GM23248 (cell line): Measurements from ENCODE around the gene POLN. TPM values are rescaled to one million over a fixed set of nuclear protein-coding genes. Genes with fewer than 3 reads are reported as not detected.
A peak's percentile ranks its signal among the peaks of the same experiment; 100 is the strongest.

Experiments
- DNase-seq: peaks from one replicate; pipeline ENCODE4 v3.0.0-alpha.2; 2015
- H2AFZ ChIP-seq: fragments of 200-600 bp; sonication (generic); 2 replicates; pipeline ENCODE4 v1.6.1; 2016; ENCODE audit warnings: antibody characterized with exemption
- H3F3A ChIP-seq: fragments of 200-600 bp; sonication (generic); 2 replicates; pipeline ENCODE4 v1.6.1; 2016; ENCODE audit warnings: mild to moderate bottlenecking, antibody characterized with exemption, mixed run types; ENCODE audit not compliant: insufficient read depth
- H3K27ac ChIP-seq: fragments of 200-600 bp; sonication (generic); 2 replicates; pipeline ENCODE4 v1.5.1; 2016; ENCODE audit warnings: mild to moderate bottlenecking
- H3K27me3 ChIP-seq: fragments of 200-600 bp; sonication (generic); replicated peaks from 2 replicates; pipeline ENCODE4 v1.6.1; 2016; ENCODE audit warnings: mild to moderate bottlenecking; ENCODE audit not compliant: insufficient read depth
- H3K36me3 ChIP-seq: fragments of 200-600 bp; sonication (generic); 2 replicates; pipeline ENCODE4 v1.6.1; 2016; ENCODE audit warnings: low read depth, mild to moderate bottlenecking
- H3K4me1 ChIP-seq: fragments of 200-600 bp; sonication (generic); 2 replicates; pipeline ENCODE4 v1.6.1; 2016; ENCODE audit warnings: mild to moderate bottlenecking; ENCODE audit not compliant: insufficient read depth
- H3K4me2 ChIP-seq: fragments of 200-600 bp; sonication (generic); one replicate; pipeline ENCODE4 v1.6.1; 2016; ENCODE audit warnings: mild to moderate bottlenecking; ENCODE audit not compliant: unreplicated experiment
- H3K4me3 ChIP-seq: fragments of 200-600 bp; sonication (generic); 2 replicates; pipeline ENCODE4 v1.5.1; 2016; ENCODE audit warnings: mild to moderate bottlenecking
- H3K79me2 ChIP-seq: fragments of 200-600 bp; sonication (generic); 2 replicates; pipeline ENCODE4 v1.6.1; 2016; ENCODE audit warnings: mild to moderate bottlenecking; ENCODE audit not compliant: insufficient read depth
- H3K9ac ChIP-seq: fragments of 200-600 bp; sonication (generic); 2 replicates; pipeline ENCODE4 v1.6.1; 2016; ENCODE audit warnings: mild to moderate bottlenecking
- H3K9me2 ChIP-seq: fragments of 200-600 bp; sonication (generic); 2 replicates; pipeline ENCODE4 v1.6.1; 2016; ENCODE audit warnings: mixed run types, mild to moderate bottlenecking, moderate library complexity; ENCODE audit not compliant: insufficient read depth
- H3K9me3 ChIP-seq: fragments of 200-600 bp; sonication (generic); one replicate; pipeline ENCODE4 v1.6.1; 2017; ENCODE audit warnings: low read depth
- H4K20me1 ChIP-seq: fragments of 200-600 bp; sonication (generic); 2 replicates; pipeline ENCODE4 v1.6.0; 2016; ENCODE audit not compliant: insufficient read depth
- EZH2 ChIP-seq: fragments of 200-600 bp; sonication (generic); IDR thresholded peaks from 2 replicates; pipeline ENCODE4 v1.6.1; 2018; ENCODE audit warnings: antibody characterized with exemption, mild to moderate bottlenecking; ENCODE audit not compliant: insufficient read depth, poor library complexity, severe bottlenecking
- EZH2phosphoT487 ChIP-seq: fragments of 200-600 bp; sonication (generic); IDR thresholded peaks from 2 replicates; pipeline ENCODE4 v1.6.1; 2018; ENCODE audit warnings: antibody characterized with exemption, moderate library complexity, mild to moderate bottlenecking, low read depth; ENCODE audit not compliant: insufficient read depth
- WGBS, 2 experiments: methylation state at CpG; one replicate each; pipeline ENCODE4 v1.1.6; 2015 to 2017; ENCODE audit warnings: low lambda C conversion rate in 2 of 2, low coverage in 1 of 2; ENCODE audit errors: missing lambda C conversion rate in 2 of 2; 5-methylcytosine and 5-hydroxymethylcytosine counted together
- in situ Hi-C: fragments of 300-500 bp; cut with MboI; formaldehyde crosslinking; loops from 2 replicates; pipeline ENCODE4 v1.15.0; 2020
- polyA plus RNA-seq: library from polyadenylated mRNA; unstranded; fragments of >200 nt; fragmentation: Nextera tagmentation; extraction: Ambion mirVana; gene quantifications from 2 replicates; pipeline ENCODE4 v1.2.1, GENCODE V29; 2016
- total RNA-seq: library from RNA; depleted of rRNA; stranded (reverse); fragments of >200 nt; shearing (Covaris generic); gene quantifications from 2 replicates; pipeline ENCODE4 v1.2.3, GENCODE V29; 2014

Gene POLN
- total and polyA plus RNA-seq, 2 experiments from 2014 or later = 1.6 to 3.9 TPM

DNA sequence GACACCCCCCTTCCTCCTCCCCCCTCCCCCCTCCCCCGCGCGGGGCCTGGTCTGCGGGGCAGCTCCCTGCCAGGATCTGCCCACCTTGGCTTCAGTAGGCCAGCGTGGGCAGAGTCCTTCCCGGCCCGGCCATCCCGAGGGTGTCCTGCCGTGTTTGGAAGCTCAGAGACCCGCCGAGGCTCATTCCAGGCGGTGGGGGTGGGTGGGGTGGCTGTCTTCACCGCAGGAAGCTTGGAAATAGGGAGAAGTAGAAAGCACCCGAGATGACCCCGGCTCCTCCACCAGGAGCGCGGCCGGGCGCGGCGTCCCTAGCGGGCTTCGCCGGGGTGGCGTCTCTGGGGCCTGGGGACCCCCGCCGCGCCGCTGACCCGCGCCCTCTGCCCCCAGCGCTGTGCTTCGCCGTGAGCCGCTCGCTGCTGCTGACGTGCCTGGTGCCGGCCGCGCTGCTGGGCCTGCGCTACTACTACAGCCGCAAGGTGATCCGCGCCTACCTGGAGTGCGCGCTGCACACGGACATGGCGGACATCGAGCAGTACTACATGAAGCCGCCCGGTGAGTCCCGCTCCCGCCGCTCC, 181.2 kb downstream of the POLN start:
- Histone ChIP-seq H3K9ac (no peak overlapping the region), H4K20me1 (no peaks in the 10 kb centered on the region), H3K4me2 (no peak overlapping the region), H3F3A (no peaks in the 10 kb centered on the region), H3K27ac (no peak overlapping the region), H3K9me2 (no peaks in the 10 kb centered on the region), H3K27me3 (peaks cover 27% of the 10 kb centered on the region), H3K79me2 (no peaks in the 10 kb centered on the region), H3K4me3 (no peak overlapping the region), H3K4me1 (no peaks in the 10 kb centered on the region), H2AFZ (no peak overlapping the region), H3K36me3 (no peaks in the 10 kb centered on the region), H3K9me3 (no peaks in the 10 kb centered on the region)
- no peak for TF ChIP-seq EZH2phosphoT487
- TF ChIP-seq EZH2 = no peak
- DNase-seq = peak; percentile 20
- 14 to 17% methylated on average over 29 to 33 of the region's 54 CpGs for WGBS, 2 experiments
- in situ Hi-C loops = no loop called here

GRCh38 chr4:2059726-2060602, 182.0 kb downstream of the POLN start:
- WGBS, 2 experiments = 2 to 3% methylated on average over 30 to 34 of the region's 102 CpGs
- H3K27ac ChIP-seq = no peak overlapping the region
- H2AFZ ChIP-seq = no peak overlapping the region
- H3K4me3 ChIP-seq = no peak overlapping the region
- peaks cover 32% of the 10 kb centered on the region for H3K27me3 ChIP-seq
- TF ChIP-seq EZH2 = peak; percentile 39
- TF ChIP-seq EZH2phosphoT487 = no peak
- no peaks in the 10 kb centered on the region for H3K9me2 ChIP-seq
- H3K4me1 ChIP-seq = no peaks in the 10 kb centered on the region
- in situ Hi-C loops = no loop called here
- H3K9ac ChIP-seq = no peak overlapping the region
- H3K36me3 ChIP-seq = no peaks in the 10 kb centered on the region
- H3F3A ChIP-seq = no peaks in the 10 kb centered on the region
- H3K4me2 ChIP-seq = no peak overlapping the region
- no peaks in the 10 kb centered on the region for H4K20me1 ChIP-seq
- peak; percentile 56 for DNase-seq
- no peaks in the 10 kb centered on the region for H3K9me3 ChIP-seq
- H3K79me2 ChIP-seq = no peaks in the 10 kb centered on the region

DNA sequence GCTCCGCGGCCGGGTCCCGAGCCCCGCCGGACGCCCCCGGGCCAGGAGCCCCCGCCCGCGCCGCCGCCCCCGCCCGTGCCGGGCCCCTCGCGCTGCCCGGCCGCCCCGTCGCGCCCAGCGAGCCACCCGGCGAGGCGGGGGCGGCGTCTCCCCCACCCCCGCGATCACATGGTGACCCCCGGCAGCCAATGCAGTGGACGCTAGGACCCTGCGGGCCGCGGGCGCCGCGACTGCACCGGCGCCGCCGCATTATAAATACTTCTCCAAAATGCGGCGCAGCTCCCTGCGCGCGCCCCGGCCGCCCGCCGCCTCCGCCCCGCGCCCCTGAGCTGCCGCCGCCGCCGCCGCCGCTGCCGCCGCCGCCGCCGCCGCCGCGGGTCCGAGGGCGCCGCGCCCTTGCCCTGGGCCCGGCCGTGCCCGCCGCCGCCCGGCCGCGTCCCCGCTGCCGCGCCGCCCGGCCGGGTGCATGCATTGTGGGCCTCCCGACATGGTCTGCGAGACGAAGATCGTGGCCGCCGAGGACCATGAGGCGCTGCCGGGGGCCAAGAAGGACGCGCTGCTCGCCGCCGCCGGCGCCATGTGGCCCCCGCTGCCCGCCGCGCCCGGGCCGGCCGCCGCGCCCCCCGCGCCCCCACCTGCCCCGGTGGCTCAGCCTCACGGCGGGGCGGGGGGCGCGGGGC, 182.7 kb downstream of the POLN start, which contains the start of gene NAT8L:
TSS of gene NAT8L (plus strand) at position 282 of the 680 bp plus-strand sequence. CDS start at position 467, 185 bp downstream.
- Histone ChIP-seq H3K9me3 (no peaks in the 10 kb centered on the region), H3K4me3 (0 out of 2 replicates have a peak within 1 kb of the TSS, but pooled peaks have one; percentile 22), H3K4me2 (no peak within 1 kb of the TSS), H3K4me1 (no peaks in the 10 kb centered on the region), H2AFZ (no peak within 1 kb of the TSS), H3K9me2 (no peaks in the 10 kb centered on the region), H3K79me2 (no peaks in the 10 kb centered on the region), H4K20me1 (no peaks in the 10 kb centered on the region), H3K27ac (no peak within 1 kb of the TSS), H3K36me3 (no peaks in the 10 kb centered on the region), H3K27me3 (peaks cover 32% of the 10 kb centered on the region), H3K9ac (no peak within 1 kb of the TSS), H3F3A (no peaks in the 10 kb centered on the region)
- in situ Hi-C loops = no loop called here
- TF ChIP-seq EZH2 = no peak
- no peak for TF ChIP-seq EZH2phosphoT487
- peak; percentile 47 for DNase-seq
- WGBS, 2 experiments = 1% methylated on average over 47 to 64 of the region's 119 CpGs

DNA sequence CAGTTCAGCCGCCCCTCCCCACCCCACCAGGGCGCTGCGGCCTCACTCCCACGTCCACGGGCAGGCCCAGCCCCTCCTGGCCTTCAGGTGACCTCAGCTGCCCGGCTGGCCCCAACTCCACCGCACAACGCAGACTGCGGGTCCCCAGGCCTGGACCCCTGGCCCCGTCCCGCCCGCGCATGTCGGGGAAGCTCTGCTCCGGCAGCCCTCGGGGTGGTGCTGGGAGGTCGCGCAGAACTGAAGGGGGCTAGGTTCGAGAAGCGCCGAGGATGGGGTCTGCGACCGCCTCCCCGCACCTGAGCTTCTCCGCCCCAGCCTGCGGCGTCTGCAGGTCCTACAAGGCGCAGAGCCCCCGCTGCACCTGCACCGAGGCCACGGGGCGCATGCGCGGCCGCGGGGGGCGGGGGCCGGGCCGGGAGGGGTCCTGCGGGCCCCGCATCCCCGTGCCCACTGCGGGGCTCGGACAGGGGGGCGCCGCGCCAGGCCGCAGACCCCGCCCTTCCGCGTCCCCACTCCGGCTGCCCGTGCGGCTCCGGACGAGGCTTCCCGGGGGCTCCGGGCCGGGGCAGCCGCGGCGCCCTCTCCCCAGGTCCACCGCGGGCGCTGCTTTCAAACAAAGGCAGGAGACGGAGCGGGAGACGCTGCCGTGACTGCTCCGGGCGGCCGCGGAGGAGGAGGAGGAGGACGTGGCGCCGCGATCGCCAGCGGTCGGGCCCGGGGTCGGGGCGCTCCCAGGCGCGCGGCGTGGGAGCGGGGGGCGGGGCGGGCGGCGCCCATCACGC, 183.5 kb downstream of the POLN start:
- Histone ChIP-seq H3K4me3 (0 out of 2 replicates have a peak overlapping the region, but pooled peaks have one; percentile 22), H3F3A (no peaks in the 10 kb centered on the region), H3K79me2 (no peaks in the 10 kb centered on the region), H3K9ac (no peak overlapping the region), H2AFZ (no peak overlapping the region), H3K4me1 (no peaks in the 10 kb centered on the region), H3K36me3 (no peaks in the 10 kb centered on the region), H3K4me2 (no peak overlapping the region), H3K9me3 (no peaks in the 10 kb centered on the region), H3K27ac (no peak overlapping the region), H3K27me3 (peaks cover 37% of the 10 kb centered on the region), H3K9me2 (no peaks in the 10 kb centered on the region), H4K20me1 (no peaks in the 10 kb centered on the region)
- peak; percentile 49 for DNase-seq
- in situ Hi-C loops = no loop called here
- TF ChIP-seq EZH2phosphoT487 (no peak), EZH2 (no peak)
- 2% methylated on average over 23 to 49 of the region's 93 CpGs for WGBS, 2 experiments
